Fibroblast of the aortic adventitia (primary cell): ENCODE data around the gene ATP1A3. TPM values are rescaled to one million over a fixed set of nuclear protein-coding genes. Genes with fewer than 3 reads are reported as not detected.

Source experiments
- DNase-seq: peaks from one replicate; pipeline ENCODE4 v3.0.0-alpha.2; 2010; ENCODE audit warnings: low read depth
- H3K4me3 ChIP-seq: 2 replicates; pipeline ENCODE4 v1.5.1; 2011; ENCODE audit warnings: low read depth, mild to moderate bottlenecking, control low read depth, low read length, moderate library complexity
- total RNA-seq: library from RNA; depleted of rRNA; stranded (reverse); fragments of >200 nt; gene quantifications from 2 replicates; pipeline ENCODE4 v1.2.3, GENCODE V29; 2012; ENCODE audit warnings: low replicate concordance
- TF ChIP-seq, protein P1 (sequence below): IDR thresholded peaks from 2 replicates; pipeline ENCODE4 v1.5.1; 2011; ENCODE audit warnings: mild to moderate bottlenecking, low read length, control low read depth, inconsistent platforms; ENCODE audit not compliant: insufficient read depth

Gene ATP1A3
- total RNA-seq, 1 donor = not detected

DNA sequence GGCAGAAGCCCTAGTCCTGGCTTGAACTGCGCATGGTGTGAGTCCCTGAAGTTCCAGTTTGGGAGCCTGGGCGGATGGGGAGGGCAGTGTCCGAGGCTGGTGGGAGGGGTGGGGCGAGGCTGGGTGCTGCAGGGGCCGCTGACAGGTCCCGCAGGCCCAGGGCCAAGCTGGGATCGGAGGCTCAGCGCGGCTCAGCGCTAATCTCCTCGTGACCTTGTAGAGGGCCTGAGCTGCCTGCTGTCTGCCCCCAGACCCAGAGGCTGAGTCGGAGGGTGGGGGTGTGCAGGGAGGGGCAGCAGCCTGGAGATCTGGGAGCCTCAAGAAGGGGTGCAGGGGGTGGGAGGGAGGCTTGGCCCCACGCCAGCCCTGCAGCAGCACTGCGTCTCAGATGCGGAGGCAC, 3.0 kb downstream of the ATP1A3 start:
- H3K4me3 ChIP-seq = no peak overlapping the region
- TF ChIP-seq, protein P1, sequence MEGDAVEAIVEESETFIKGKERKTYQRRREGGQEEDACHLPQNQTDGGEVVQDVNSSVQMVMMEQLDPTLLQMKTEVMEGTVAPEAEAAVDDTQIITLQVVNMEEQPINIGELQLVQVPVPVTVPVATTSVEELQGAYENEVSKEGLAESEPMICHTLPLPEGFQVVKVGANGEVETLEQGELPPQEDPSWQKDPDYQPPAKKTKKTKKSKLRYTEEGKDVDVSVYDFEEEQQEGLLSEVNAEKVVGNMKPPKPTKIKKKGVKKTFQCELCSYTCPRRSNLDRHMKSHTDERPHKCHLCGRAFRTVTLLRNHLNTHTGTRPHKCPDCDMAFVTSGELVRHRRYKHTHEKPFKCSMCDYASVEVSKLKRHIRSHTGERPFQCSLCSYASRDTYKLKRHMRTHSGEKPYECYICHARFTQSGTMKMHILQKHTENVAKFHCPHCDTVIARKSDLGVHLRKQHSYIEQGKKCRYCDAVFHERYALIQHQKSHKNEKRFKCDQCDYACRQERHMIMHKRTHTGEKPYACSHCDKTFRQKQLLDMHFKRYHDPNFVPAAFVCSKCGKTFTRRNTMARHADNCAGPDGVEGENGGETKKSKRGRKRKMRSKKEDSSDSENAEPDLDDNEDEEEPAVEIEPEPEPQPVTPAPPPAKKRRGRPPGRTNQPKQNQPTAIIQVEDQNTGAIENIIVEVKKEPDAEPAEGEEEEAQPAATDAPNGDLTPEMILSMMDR = no peak
- DNase-seq = no peak

- no peak for DNase-seq
- TF ChIP-seq, protein P1 = no peak
- no peak overlapping the region for H3K4me3 ChIP-seq
Measured at GRCh38 chr19:41990615-41991014, 3.4 kb downstream of the ATP1A3 start.

DNA sequence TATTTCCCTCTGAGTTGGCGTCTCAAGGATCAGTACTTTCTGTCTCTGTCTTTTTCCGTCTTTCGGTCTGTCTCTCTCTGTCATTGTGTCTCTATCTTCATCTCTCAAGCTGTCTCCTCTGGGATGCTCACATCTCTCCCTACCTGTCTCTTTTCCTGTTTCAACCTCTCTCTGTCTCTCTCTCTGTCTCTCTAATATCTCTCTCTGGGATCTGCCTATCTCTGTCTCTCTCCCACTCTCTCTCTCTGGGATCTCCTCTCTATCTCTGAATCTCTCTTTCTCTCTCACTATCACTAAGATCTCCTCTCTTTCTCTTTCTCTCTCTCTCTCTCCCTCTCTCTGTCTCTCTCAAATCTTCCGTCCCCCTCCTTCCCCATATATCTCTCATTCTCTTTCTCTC, 4.0 kb downstream of the ATP1A3 start:
- no peak for DNase-seq
- TF ChIP-seq, protein P1 = no peak
- H3K4me3 ChIP-seq = no peak overlapping the region

- no peak for DNase-seq
- H3K4me3 ChIP-seq = no peak overlapping the region
- TF ChIP-seq, protein P1 = no peak
Measured at GRCh38 chr19:41988947-41989346, 5.1 kb downstream of the ATP1A3 start.

- DNase-seq = no peak
- TF ChIP-seq, protein P1 = no peak
- H3K4me3 ChIP-seq = no peak overlapping the region
Measured at GRCh38 chr19:41987141-41987860, 6.7 kb downstream of the ATP1A3 start.

DNA sequence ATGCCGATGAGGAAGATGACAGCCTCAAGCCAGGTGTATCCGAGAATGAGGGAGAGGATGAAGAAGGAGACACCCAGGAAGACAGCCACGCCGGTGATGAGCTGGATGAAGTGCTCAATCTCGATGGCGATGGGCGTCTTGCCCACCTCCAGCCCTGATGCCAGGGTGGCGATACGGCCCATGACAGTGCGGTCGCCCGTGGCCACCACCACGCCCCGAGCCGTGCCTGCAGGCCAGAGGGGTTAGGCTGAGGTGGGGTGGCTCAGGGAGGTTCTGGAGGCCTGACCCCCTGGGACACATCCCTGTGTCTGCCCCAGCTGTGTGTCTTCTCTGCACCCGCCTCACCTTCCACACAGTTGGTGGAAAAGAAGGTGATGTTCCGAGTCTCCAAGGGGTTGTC, 9.1 kb downstream of the ATP1A3 start:
- TF ChIP-seq, protein P1 = no peak
- H3K4me3 ChIP-seq = no peak overlapping the region
- no peak for DNase-seq

DNA sequence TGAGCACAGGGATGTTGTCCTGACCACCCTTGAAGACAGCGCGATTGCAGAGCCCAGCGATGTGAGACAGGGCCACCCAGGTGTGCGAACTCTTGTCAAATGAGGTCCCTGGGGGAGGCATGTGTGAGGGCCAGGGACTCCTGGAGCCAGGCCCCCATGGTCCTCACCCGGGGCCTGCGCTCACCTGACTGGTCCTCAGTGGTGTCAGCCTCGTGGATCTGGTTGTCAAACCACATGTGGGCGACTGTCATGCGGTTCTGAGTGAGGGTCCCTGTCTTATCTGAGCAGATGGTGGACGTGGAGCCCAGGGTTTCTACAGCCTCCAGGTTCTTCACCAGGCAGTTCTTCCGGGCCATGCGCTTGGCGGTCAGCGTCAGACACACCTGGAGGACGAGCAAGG, 12.3 kb downstream of the ATP1A3 start:
- DNase-seq = no peak
- TF ChIP-seq, protein P1 = no peak
- no peak overlapping the region for H3K4me3 ChIP-seq
